ENCODE measurements around the gene ANO3. TPM values are rescaled to one million over a fixed set of nuclear protein-coding genes. Genes with fewer than 3 reads are reported as not detected.

ANO3 gene
- total and polyA plus RNA-seq, 2 of the 4 experiments (the other 2 are of a cell fraction), result 0.02 to 0.18 TPM

- intact Hi-C loops (cut with micrococcal nuclease), result no loop called here
- H3K36me3 ChIP-seq (ENCODE audit: control insufficient read depth, insufficient read depth, low read length), result no peaks in the 10 kb centered on the region
- no peak overlapping the region for H3K4me2 ChIP-seq (ENCODE audit: low read depth, low read length)
- H2BK15ac ChIP-seq (ENCODE audit: low read depth, low read length), result no peak overlapping the region
- no peak overlapping the region for H2AK5ac ChIP-seq (ENCODE audit: low read depth, low read length)
- no peak overlapping the region for H3K56ac ChIP-seq (ENCODE audit: extremely low read depth, insufficient read depth, low read length)
- H3K4me1 ChIP-seq (ENCODE audit: control insufficient read depth, insufficient read depth, low read length), result no peaks in the 10 kb centered on the region
- H2AK9ac ChIP-seq (replicated peaks; ENCODE audit: low read depth, low read length, poor library complexity), result no peak overlapping the region
- H3K27ac ChIP-seq (ENCODE audit: insufficient read depth, low read length), result no peak overlapping the region
- H2BK5ac ChIP-seq (ENCODE audit: low read depth, low read length, poor library complexity, severe bottlenecking), result no peak overlapping the region
- dilution Hi-C loops (cut with HindIII; ENCODE audit: low sequenced_read_pairs, unreplicated experiment), result no loop called here
- H3K9ac ChIP-seq (ENCODE audit: low read depth, low read length), result no peak overlapping the region
- H2AFZ ChIP-seq (replicated peaks; ENCODE audit: low read length, poor library complexity), result no peak overlapping the region
- H3K23ac ChIP-seq (ENCODE audit: low read depth, low read length), result no peak overlapping the region
- no peaks in the 10 kb centered on the region for H4K20me1 ChIP-seq (ENCODE audit: insufficient read depth, low read length)
- no peak overlapping the region for H4K91ac ChIP-seq (ENCODE audit: insufficient read depth, low read depth, low read length)
- H3K4ac ChIP-seq (ENCODE audit: low read depth, low read length), result no peak overlapping the region
- H4K5ac ChIP-seq (ENCODE audit: low read depth, low read length), result no peak overlapping the region
- no peak for DNase-seq
- TF ChIP-seq RAD21 (IDR thresholded peaks at IDR 0.05; ENCODE audit: low read length) (no peak), BHLHE40 (IDR thresholded peaks at IDR 0.05; ENCODE audit: low read depth, low read length) (no peak), CHD1 (IDR thresholded peaks at IDR 0.05; ENCODE audit: low read depth, low read length) (no peak), FOS (IDR thresholded peaks at IDR 0.05; ENCODE audit: low read depth, low read length) (no peak), MAZ (IDR thresholded peaks at IDR 0.05; ENCODE audit: borderline replicate concordance, low read depth, low read length) (no peak), ELK1 (IDR thresholded peaks at IDR 0.05; ENCODE audit: borderline replicate concordance, low read depth, low read length) (no peak), NFE2L2 (IDR thresholded peaks at IDR 0.05; ENCODE audit: low read depth, low read length) (no peak), RCOR1 (IDR thresholded peaks at IDR 0.05; ENCODE audit: insufficient replicate concordance, low read length) (no peak), SMC3 (IDR thresholded peaks at IDR 0.05; ENCODE audit: low read depth, low read length) (no peak), MAFK (IDR thresholded peaks at IDR 0.05; ENCODE audit: low read depth, low read length) (no peak), USF2 (IDR thresholded peaks at IDR 0.05; ENCODE audit: low read depth, low read length) (no peak), CTCF (conservative IDR thresholded peaks at IDR 0.05; ENCODE audit: low read depth, low read length) (no peak), RFX5 (IDR thresholded peaks at IDR 0.05; ENCODE audit: low read depth, low read length) (no peak), MXI1 (IDR thresholded peaks at IDR 0.05; ENCODE audit: borderline replicate concordance, low read depth, low read length) (no peak), POLR2A (IDR thresholded peaks at IDR 0.05; ENCODE audit: low read depth, low read length) (no peak), CEBPB (IDR thresholded peaks at IDR 0.05; ENCODE audit: low read depth, low read length) (no peak)
- H2BK120ac ChIP-seq (ENCODE audit: low read depth, low read length), result no peak overlapping the region
- no TSS peak for BruUV-seq (replicated peaks)
- no peak overlapping the region for H4K8ac ChIP-seq (ENCODE audit: low read depth in 2 of 2, low read length in 2 of 2)
- in situ Hi-C loops (cut with MboI; ENCODE audit: low sequenced_read_pairs), result no loop called here
- H3K27me3 ChIP-seq (ENCODE audit: control insufficient read depth, insufficient read depth, low read length), result 0 out of 2 replicates have a peak, but pooled peaks cover under 1% of the 10 kb centered on the region
- H2BK20ac ChIP-seq (ENCODE audit: low read depth, low read length), result no peak overlapping the region
- ATAC-seq (ENCODE audit: low read depth), result no peak
- POLR2A ChIA-PET (ENCODE audit: unreplicated experiment), result no interaction called here
- H3K9me1 ChIP-seq (ENCODE audit: insufficient read depth, low read length), result no peaks in the 10 kb centered on the region
- H3K18ac ChIP-seq (ENCODE audit: low read depth, low read length), result no peak overlapping the region
- CTCF ChIA-PET, result no interaction called here
- no peak overlapping the region for H3K4me3 ChIP-seq (ENCODE audit: insufficient read depth, low read depth, low read length)
- H3K14ac ChIP-seq (replicated peaks; ENCODE audit: low read depth, low read length), result no peak overlapping the region
- H3K9me3 ChIP-seq (ENCODE audit: control insufficient read depth, insufficient read depth, low read length), result no peaks in the 10 kb centered on the region
- no peaks in the 10 kb centered on the region for H3K79me1 ChIP-seq (ENCODE audit: low read depth in 1 of 2, low read length in 2 of 2)
These were observed 345.6 kb downstream of the ANO3 start for GRCh38 chr11:26677566-26677965.
